ENCODE results near the gene LRRC34. TPM values are rescaled to one million over a fixed set of nuclear protein-coding genes. Genes with fewer than 3 reads are reported as not detected.

Gene LRRC34
- total RNA-seq, 4 donors from 2014 or later: 1.3 to 27.3 (median 5.8) TPM; not detected in 1

DNA sequence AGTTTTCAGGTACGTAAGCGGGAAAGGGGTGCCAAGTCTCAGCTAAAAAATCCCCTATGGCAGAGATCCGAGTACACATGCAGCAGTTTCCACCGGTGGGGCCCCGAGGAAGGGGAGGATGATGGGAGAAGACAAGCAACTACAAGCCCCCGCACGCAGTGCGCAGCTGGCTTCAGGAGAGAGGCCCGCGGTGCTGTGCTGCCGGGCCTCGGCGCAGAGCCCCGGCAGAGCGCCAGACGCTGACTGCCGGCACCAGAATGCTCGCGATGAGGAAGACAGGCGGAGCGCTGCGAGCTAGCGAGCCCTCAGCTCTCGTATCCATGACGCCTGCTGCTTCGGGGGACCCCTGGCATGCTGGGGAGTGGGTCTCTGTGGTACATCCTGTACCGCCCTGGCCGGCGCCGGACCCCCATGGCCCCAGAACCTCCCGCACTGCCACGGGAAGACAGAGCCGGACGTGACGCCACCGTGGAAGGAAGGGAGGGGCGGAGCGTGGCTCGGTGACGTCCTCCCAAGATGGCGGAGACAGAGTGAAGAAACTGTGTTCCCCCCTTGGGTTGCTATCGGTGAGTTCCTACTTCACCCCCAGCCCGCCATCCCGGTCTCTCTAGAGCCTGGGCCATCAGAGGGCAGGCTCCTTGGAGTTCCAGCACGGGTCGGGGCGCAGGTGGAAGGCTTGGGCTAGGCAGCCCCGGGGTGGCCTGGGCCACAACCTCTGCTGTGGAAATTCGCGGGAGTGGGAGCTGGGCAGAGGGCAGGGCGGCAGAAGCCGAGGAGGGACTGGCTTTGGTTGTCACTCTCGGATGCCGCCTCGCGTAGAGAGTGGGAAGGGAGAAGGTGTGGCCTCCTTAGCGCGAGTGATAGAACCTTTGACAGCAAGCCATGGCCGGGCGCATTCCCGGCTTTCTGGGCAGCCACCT is 39.5 kb downstream of the LRRC34 start, which contains the start of gene MYNN:
Gene MYNN (plus strand): TSS at position 500 of the 920 bp plus-strand sequence. CDS start 900 bp downstream, outside the sequence.
- intact Hi-C loops (cut with DNase I; ENCODE audit: low total_unique reads): no loop called here

DNA sequence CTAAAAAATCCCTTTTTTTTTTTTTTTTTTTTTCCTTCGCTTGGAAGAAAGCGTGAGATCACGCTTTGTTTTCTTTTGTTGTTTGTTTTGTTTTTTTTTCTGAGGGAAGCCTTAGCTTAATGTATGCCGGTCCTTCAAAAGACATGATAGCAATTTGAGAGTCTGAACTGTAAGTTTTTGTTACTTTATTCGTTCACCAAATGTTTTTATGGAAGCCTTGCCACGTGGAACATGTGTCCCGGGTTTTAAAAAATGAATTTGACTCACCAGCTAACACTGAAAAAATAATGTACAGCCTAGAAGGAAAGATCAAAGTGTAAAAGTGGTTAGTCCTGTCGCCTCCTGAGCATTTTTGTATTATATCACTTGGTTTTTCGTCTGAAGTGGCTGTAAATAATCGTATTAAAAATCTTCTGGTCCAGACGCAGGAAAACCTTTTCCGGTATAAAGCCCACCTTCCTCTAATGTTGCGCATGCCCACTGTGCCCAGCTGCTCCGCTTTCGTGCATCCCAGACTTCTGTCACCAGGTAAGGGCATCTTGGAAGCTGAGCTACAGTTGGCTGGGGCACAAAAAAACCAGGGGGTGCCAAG is 40.3 kb downstream of the LRRC34 start:
- TF ChIP-seq, protein P1, sequence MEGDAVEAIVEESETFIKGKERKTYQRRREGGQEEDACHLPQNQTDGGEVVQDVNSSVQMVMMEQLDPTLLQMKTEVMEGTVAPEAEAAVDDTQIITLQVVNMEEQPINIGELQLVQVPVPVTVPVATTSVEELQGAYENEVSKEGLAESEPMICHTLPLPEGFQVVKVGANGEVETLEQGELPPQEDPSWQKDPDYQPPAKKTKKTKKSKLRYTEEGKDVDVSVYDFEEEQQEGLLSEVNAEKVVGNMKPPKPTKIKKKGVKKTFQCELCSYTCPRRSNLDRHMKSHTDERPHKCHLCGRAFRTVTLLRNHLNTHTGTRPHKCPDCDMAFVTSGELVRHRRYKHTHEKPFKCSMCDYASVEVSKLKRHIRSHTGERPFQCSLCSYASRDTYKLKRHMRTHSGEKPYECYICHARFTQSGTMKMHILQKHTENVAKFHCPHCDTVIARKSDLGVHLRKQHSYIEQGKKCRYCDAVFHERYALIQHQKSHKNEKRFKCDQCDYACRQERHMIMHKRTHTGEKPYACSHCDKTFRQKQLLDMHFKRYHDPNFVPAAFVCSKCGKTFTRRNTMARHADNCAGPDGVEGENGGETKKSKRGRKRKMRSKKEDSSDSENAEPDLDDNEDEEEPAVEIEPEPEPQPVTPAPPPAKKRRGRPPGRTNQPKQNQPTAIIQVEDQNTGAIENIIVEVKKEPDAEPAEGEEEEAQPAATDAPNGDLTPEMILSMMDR (IDR thresholded peaks at IDR 0.05): no peak
- TF ChIP-seq POLR2A (IDR thresholded peaks at IDR 0.05): no peak
- Histone ChIP-seq H3K36me3 (no peaks in the 10 kb centered on the region), H3K27me3 (no peaks in the 10 kb centered on the region), H3K4me3 (peak overlapping the region; percentile 75 to 86), H3K27ac (peak overlapping the region; percentile 98), H3K9me3 (no peaks in the 10 kb centered on the region), H3K4me1 (peaks cover 6 to 12% of the 10 kb centered on the region in 2 donors)
- intact Hi-C loops (cut with DNase I; ENCODE audit: low total_unique reads): no loop called here
- DNase-seq: peak in 1 of 2 donors; percentile 76

More for the DNA sequence above, 39.5 kb downstream of the LRRC34 start, which contains the start of gene MYNN:
- H3K27ac ChIP-seq: peak within 1 kb of the TSS; percentile 98
- H3K27me3 ChIP-seq: no peaks in the 10 kb centered on the region
- no peaks in the 10 kb centered on the region for H3K36me3 ChIP-seq
- H3K4me3 ChIP-seq: peak within 1 kb of the TSS; percentile 75 to 86
- no peaks in the 10 kb centered on the region for H3K9me3 ChIP-seq
- H3K4me1 ChIP-seq: peaks cover 6 to 13% of the 10 kb centered on the region in 2 donors
- TF ChIP-seq, protein P1 (IDR thresholded peaks at IDR 0.05): peak in 1 of 4 experiments; percentile 2
- TF ChIP-seq POLR2A (IDR thresholded peaks at IDR 0.05): peak; percentile 98 to 100
- DNase-seq: peak; percentile 91 to 92

DNA sequence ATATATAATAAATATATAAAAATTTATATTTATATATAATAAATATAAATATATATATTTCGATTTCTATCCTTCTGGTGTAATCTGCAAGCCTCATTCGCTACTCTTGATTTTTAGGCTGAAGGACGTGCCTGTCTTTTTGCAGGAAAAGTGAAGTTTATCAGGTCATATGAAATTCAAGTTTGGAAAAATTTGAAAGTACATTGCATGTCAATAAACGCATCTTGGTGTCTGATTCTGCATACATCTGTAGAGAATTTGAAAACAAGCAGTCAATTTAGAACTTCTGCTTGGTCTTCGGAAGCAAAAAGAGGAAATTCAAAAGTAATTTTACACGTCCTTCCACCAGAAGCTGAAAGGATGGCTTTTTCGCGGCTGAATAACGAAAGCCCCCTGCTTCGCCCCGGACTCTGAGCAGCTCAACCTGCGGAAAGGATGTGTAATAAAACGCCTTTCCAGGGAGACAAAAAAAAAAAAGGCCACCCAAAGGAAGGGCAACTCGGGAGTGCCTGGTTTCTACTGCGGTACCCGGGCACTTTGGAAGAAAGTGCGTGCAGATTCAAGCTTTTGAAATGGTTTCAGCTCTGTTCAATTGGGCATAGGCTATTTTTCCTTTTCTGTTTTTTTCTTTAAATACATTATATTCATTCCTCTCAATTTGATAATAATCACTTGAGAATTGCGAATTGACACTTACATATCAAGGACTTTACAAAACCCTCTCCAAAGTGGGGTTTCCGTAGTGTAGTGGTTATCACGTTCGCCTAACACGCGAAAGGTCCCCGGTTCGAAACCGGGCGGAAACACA is 41.0 kb downstream of the LRRC34 start:
- DNase-seq: peak; percentile 56

DNA sequence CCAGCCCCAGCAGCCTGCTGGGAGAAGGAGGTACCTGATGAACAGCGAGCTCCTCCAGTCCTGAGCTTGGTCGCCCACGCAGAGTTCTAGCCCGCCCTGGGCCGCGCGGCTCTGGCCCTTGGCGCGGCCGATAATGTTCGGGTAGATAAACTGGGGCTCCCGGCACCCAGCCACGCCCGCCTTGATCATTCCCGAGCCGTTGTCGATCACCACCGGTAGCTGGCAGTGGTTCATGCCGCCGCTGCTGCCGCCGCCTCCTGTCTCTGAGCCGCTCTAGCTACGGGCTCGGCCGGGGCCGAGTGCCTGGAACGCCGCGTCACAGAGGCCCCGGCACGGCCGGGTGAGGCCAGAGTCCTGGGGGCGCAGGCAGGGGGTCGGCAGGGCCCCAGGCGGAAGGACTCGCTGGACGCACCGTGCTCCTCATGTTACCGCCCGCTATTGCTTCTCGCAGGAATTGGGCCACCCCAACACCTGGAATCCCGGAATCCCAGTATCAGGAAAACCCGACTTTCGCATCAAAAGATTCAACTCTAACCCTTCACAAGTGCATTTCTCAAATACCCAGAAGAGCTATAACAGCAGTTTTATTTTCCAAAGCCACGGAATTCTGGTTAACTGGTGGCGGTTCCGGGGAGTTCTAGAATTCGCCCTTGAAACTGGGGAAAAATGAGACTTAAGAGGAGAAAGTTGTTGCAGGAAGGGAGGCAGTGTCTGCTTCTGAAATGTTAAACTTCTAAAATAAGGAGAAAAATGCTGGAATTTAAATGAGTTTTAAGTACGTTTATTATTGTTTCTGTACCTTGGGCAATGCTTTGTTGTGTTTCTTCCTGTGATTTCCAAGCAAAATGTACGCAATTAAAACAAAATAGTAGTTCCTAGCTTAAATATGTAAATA is 43.2 kb downstream of the LRRC34 start, which contains the start of gene ACTRT3:
Gene ACTRT3 (minus strand): TSS at position 275 of the 895 bp plus-strand sequence. CDS start 41 bp downstream, at position 234.
- peaks cover 0 to under 1% of the 10 kb centered on the region in 2 donors for H3K4me1 ChIP-seq
- H3K9me3 ChIP-seq: no peaks in the 10 kb centered on the region
- TF ChIP-seq, protein P1 (IDR thresholded peaks at IDR 0.05): no peak
- peak in 1 of 2 donors; percentile 24 for TF ChIP-seq POLR2A (IDR thresholded peaks at IDR 0.05)
- no peaks in the 10 kb centered on the region for H3K36me3 ChIP-seq
- intact Hi-C loops (cut with DNase I; ENCODE audit: low total_unique reads): no loop called here
- no peaks in the 10 kb centered on the region for H3K27me3 ChIP-seq
- H3K4me3 ChIP-seq: peak within 1 kb of the TSS; percentile 50 to 70
- DNase-seq: peak; percentile 43 to 56
- H3K27ac ChIP-seq: peak within 1 kb of the TSS; percentile 81 to 87

More for the DNA sequence above, 41.0 kb downstream of the LRRC34 start:
- Histone ChIP-seq H3K9me3 (no peaks in the 10 kb centered on the region), H3K27ac (peak overlapping the region; percentile 98), H3K4me1 (peaks cover 6 to 9% of the 10 kb centered on the region in 2 donors), H3K4me3 (peak overlapping the region; percentile 75 to 86), H3K36me3 (no peaks in the 10 kb centered on the region), H3K27me3 (no peaks in the 10 kb centered on the region)
- no peak for TF ChIP-seq POLR2A (IDR thresholded peaks at IDR 0.05)
- TF ChIP-seq, protein P1 (IDR thresholded peaks at IDR 0.05): no peak
- intact Hi-C loops (cut with DNase I; ENCODE audit: low total_unique reads): no loop called here
